Measurements from ENCODE around the gene LIPE. TPM values are rescaled to one million over a fixed set of nuclear protein-coding genes. Genes with fewer than 3 reads are reported as not detected.

The LIPE gene
- polyA plus RNA-seq, 1 experiment, result 3.3 TPM

- Histone ChIP-seq H3K4me3 (ENCODE audit: low read depth, low read length) (peak overlapping the region; percentile 45), H3K27me3 (ENCODE audit: control insufficient read depth, insufficient read depth, low read length) (no peaks in the 10 kb centered on the region), H3K36me3 (ENCODE audit: control insufficient read depth, insufficient read depth, low read length) (no peaks in the 10 kb centered on the region)
- ChIA-PET POLR2A (no interaction called here), CTCF (interaction anchor here (0.7 to 2.8 kb wide), 19 partner anchors 8 to 542 kb away, joined by 3 to 14 read pairs (median 5); partner anchors contain the start of genes POU2F2, RPS19 and ZNF574)
- no peak for DNase-seq (ENCODE audit: low read depth)
- TF ChIP-seq, protein P1, sequence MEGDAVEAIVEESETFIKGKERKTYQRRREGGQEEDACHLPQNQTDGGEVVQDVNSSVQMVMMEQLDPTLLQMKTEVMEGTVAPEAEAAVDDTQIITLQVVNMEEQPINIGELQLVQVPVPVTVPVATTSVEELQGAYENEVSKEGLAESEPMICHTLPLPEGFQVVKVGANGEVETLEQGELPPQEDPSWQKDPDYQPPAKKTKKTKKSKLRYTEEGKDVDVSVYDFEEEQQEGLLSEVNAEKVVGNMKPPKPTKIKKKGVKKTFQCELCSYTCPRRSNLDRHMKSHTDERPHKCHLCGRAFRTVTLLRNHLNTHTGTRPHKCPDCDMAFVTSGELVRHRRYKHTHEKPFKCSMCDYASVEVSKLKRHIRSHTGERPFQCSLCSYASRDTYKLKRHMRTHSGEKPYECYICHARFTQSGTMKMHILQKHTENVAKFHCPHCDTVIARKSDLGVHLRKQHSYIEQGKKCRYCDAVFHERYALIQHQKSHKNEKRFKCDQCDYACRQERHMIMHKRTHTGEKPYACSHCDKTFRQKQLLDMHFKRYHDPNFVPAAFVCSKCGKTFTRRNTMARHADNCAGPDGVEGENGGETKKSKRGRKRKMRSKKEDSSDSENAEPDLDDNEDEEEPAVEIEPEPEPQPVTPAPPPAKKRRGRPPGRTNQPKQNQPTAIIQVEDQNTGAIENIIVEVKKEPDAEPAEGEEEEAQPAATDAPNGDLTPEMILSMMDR (IDR thresholded peaks at IDR 0.05; ENCODE audit: insufficient read depth, low read depth, low read length), result peak; percentile 89
These were observed 25.6 kb downstream of the LIPE start for GRCh38 chr19:42401365-42402303.

DNA sequence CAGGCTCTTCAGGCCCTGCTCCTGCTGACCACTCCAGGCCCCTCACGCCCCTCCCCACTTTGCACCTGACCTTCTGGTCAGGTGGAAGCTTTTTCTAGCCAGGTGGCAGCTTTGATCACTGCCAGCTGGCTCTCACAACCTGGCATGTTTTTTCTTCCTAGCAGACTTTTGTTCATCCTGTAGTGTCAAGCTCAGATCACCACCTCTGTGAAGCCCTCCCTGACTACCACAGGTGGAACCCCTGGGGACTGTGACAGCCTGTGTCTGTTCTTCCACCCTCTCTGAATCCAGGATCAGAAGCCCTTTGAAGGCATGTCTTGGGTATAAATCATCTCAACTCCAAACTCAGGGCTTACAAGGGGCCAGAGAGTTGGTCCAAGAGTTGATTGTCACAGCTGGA is 26.8 kb downstream of the LIPE start:
- POLR2A ChIA-PET, result no interaction called here
- CTCF ChIA-PET, result interaction anchor here (0.7 to 2.8 kb wide), 22 partner anchors 9 to 541 kb away, joined by 3 to 14 read pairs (median 4); partner anchors contain the start of genes CNFN, POU2F2, RPS19 and ZNF574
- H3K36me3 ChIP-seq (ENCODE audit: control insufficient read depth, insufficient read depth, low read length), result no peaks in the 10 kb centered on the region
- H3K4me3 ChIP-seq (ENCODE audit: low read depth, low read length), result no peak overlapping the region
- TF ChIP-seq, protein P1 (IDR thresholded peaks at IDR 0.05; ENCODE audit: insufficient read depth, low read depth, low read length), result no peak
- H3K27me3 ChIP-seq (ENCODE audit: control insufficient read depth, insufficient read depth, low read length), result no peaks in the 10 kb centered on the region
- DNase-seq (ENCODE audit: low read depth), result no peak

DNA sequence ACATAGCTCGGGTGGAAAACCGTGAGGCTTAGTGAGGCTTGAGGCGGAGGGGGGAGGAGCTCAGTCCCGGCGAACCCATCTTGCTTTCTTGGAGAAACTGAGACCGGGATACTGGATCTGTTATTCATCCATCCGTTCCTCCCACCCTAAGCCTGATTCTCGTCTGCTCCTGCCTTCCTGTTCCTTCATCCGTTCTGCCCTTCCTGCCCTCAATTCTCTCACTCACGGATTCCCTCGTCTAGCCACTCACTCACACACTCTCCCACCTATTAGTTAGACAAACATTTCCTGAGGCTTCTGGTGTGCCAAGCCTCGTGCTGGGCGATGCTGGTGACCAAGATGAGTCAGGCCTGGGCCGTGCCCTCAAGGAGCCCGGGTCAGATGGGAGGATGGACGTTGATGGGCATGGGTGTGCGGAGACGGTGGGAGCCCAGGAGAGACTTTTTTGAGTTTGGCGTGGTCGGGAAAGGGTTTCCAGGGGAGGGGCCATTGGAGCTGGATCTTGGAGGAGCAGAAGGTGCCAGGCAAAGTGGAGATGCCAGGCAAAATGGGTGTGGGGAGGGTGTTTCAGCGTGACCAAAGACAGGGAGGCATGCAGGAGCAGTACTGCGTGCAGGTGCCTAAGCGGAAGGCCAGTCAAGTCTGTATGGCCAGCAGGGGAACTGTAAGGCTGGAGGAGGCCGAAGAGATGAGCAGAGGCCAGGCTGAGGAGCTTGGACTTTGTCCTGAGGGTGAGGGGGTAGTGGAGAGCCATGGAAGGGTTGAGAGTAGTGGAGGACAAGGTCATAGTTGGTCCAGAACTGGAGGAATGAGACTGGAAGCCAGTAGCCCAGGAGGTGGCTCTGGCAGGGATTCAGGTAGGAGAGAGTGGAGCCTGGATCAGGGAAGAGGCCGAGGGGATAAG is 29.7 kb downstream of the LIPE start:
- H3K4me3 ChIP-seq (ENCODE audit: low read depth, low read length), result peak overlapping the region; percentile 58
- DNase-seq (ENCODE audit: low read depth), result no peak
- POLR2A ChIA-PET, result no interaction called here
- no peaks in the 10 kb centered on the region for H3K27me3 ChIP-seq (ENCODE audit: control insufficient read depth, insufficient read depth, low read length)
- TF ChIP-seq, protein P1 (IDR thresholded peaks at IDR 0.05; ENCODE audit: insufficient read depth, low read depth, low read length), result no peak
- H3K36me3 ChIP-seq (ENCODE audit: control insufficient read depth, insufficient read depth, low read length), result no peaks in the 10 kb centered on the region
- CTCF ChIA-PET, result interaction anchor here (1.1 to 3.4 kb wide), 5 partner anchors 9 to 152 kb away, joined by 3 to 10 read pairs (median 4); no protein-coding TSS in a partner anchor

- no peaks in the 10 kb centered on the region for H3K36me3 ChIP-seq (ENCODE audit: control insufficient read depth, insufficient read depth, low read length)
- DNase-seq (ENCODE audit: low read depth), result peak; percentile 98
- H3K4me3 ChIP-seq (ENCODE audit: low read depth, low read length), result peak overlapping the region; percentile 58
- ChIA-PET POLR2A (interaction anchor here (0.6 kb wide), 1 partner anchor 275 kb away, joined by 6 read pairs; no protein-coding TSS in a partner anchor), CTCF (interaction anchor here (1.1 to 3.4 kb wide), 6 partner anchors 9 to 288 kb away, joined by 3 to 10 read pairs (median 4); no protein-coding TSS in a partner anchor)
- TF ChIP-seq, protein P1 (IDR thresholded peaks at IDR 0.05; ENCODE audit: insufficient read depth, low read depth, low read length), result no peak
- no peaks in the 10 kb centered on the region; the same call in 1 of the 2 replicates for H3K27me3 ChIP-seq (ENCODE audit: control insufficient read depth, insufficient read depth, low read length)
These were observed 30.6 kb downstream of the LIPE start for GRCh38 chr19:42396381-42397262.
